Fibroblast of lung (primary cell): ENCODE measurements around the gene USP15.

Source experiments
- CTCF ChIP-seq, 2 donors: IDR thresholded peaks in 1 of 2; conservative IDR thresholded peaks in 1 of 2; 1 replicate in 1 of 2; 2 replicates in 1 of 2; pipeline ENCODE4 v1.5.1; 2011 to 2012; ENCODE audit warnings: low read length in 2 of 2, control low read depth in 1 of 2, inconsistent platforms in 1 of 2, low read depth in 1 of 2, mild to moderate bottlenecking in 1 of 2
- EZH2 ChIP-seq: IDR thresholded peaks from 2 replicates; pipeline ENCODE4 v1.5.1; 2012; ENCODE audit warnings: low read length, control low read depth, mild to moderate bottlenecking; ENCODE audit errors: missing control alignments

GRCh38 chr12:62429457-62429856 lies 169.3 kb downstream of the USP15 start:
- TF ChIP-seq CTCF (conservative IDR thresholded peaks at IDR 0.05 in 1 of 2, IDR thresholded peaks at IDR 0.05 in 1 of 2; ENCODE audit: low read depth in 1 of 2, low read length in 2 of 2) = no peak
- no peak for TF ChIP-seq EZH2
